HG02885 (cell line): ENCODE results near the gene DLG2.

Experiments
- ATAC-seq: cut with Tn5 transposase; IDR thresholded peaks from one replicate; pipeline ENCODE4 v1.9.1; 2021; ENCODE audit warnings: mild to moderate bottlenecking; ENCODE audit not compliant: unreplicated experiment, poor library complexity

DLG2 gene

DNA sequence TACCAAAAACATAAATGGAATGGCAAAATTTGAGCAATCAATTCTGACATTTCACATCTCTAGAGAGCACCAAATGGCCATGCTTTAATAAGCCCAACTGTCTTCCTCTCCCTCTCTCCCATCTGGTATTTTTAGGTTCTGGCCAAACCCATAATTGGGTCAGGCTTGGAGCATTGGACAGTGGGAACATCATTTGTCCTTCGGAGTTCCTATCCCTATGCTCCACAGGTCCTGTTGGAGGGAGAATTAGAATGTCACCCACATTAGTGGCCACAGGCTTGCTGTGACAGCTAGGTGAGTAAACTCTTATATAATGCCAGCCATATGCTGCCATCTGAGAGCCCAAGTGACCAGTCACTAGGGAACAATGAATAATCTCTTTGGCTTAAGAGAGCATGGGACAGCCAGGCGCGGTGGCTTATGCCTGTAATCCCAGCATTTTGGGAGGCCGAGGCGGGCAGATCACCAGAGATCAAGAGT, 2090.0 kb downstream of the DLG2 start:
- no peak for ATAC-seq

DNA sequence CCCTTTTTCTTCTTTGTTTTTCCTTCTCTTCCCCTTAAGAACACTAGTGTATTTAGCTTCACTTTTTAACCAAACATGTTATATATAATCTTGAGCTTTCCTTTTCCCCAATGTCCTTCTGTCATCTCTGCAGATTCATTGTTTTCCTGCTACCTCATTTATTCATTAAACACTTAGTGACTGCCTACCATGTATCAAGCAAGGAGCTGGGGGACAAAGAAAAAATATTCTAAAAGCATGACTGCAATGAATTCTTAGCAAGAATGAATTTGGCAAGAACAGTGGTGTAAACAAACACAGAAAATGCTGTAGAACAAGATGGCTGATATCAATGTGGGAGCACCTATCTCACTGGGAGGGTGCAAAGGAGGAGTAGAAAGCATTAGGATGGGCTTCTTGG, 2094.0 kb downstream of the DLG2 start:
- no peak for ATAC-seq

DNA sequence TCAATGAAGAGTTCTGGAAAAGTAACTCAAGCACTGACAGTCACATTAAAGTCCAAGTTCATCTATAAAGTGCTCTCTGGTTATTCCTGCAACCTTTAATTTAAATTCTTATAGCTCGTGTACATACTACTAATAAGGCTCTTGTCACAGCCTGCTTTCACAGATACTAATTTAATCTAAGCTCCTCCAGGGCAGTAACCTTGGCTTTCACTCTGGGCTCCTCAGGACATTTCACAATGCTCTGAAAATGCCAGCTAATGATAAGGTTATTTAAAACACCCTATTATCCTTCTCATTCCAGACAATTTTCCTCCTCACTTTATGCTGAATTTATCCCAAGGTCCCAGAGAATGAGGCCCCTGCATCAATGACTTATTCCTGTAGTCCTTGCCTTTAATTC, 2098.3 kb downstream of the DLG2 start:
- ATAC-seq: no peak

DNA sequence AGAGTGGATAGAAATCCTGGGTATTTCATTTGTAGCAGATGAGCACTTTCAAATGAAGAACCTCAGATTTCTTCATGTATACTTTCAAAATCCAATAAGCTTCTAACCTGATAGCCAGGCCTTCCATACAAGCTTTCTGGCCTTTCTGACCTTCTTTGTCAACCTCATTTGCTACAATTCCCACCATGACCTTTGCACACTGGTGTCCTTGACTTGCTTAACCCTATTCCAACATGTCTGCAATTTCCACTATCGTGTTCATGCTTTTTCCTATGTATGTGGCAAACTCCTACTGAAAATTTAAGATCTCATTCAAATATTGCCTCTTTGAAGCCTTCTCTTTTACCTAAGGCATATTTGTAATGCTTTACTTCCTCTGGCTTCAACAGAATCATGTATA, 2098.9 kb downstream of the DLG2 start:
- ATAC-seq: no peak

DNA sequence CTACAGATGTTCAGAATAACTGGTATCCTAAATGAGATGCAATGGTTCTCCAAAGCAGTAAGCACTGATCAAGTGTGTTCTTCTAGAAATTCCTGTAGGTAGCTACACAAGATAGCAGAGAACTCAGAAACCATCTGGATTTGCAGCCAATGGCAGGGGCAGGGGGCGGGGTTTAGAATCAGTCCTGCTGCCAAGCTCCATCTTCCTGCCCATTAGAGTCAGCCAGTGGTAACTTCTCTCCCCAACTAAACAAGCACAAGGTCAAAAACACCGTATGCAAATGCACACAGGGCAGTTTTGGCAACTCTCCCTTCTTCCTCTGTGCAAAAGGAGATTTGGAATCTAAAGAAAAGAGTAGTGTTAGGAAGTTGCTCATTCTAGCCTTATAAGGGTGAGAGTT, 2103.5 kb downstream of the DLG2 start:
- ATAC-seq: no peak

DNA sequence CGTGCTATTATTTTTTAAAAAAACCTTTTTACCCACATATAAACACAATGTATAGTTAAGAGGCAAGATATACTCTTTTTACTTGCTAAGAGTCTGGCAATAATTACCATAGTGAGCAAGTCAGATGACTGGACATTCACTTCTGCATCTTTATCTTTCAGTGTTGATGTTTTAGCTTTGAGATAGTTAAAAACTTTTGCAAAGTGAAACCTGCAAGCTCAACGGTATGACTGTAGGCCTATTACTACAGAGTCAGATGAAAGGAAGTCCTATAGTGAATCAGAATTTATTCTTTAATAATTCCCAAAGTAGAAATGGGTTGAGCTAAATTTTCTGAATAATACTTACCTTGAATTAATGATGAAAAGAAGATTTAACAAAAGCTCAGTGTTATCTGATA, 2104.2 kb downstream of the DLG2 start:
- no peak for ATAC-seq

DNA sequence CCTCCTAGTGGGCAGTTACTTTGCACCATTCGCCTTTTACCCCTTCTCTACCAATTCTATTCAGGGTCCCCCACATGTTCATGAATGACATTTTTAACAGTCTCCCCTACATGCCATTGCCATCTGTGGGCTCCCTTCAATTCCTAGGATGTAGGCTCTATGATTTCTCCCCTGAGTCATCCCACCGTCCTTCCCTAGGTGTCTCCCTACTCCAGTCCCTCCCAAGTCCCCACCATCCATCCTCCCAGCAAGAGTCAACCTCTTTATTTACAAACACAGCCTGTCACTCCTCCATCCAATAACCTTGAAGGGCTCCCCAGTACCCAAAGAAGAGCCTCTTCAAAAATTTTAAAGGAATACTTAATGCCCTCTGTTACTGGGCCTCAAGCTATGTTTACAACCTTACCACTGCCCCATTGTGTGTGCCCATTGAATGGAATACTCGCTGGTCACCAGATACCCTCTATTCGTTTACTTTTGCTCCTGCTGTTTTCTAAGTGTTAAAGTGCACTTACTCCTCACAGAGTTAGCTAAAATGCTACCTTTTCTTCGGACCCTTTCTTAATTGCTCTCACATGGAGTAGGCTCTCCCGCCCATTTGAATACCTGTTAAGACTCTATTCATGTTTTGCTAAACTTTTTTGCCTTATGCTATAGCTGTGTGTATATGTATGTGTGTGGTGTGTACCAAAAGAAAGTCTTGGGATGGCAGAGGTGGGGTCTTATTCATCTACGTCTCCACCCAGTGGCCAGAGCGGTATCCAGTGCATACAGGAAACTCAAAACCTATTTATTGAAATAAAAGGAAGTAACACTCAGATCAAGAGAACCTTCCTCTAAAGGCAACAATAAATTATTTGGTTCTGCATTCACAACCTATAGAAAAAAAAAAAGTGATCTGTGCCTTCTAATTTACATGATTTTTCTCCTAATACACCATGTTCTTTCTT, 2105.2 kb downstream of the DLG2 start:
- no peak for ATAC-seq

DNA sequence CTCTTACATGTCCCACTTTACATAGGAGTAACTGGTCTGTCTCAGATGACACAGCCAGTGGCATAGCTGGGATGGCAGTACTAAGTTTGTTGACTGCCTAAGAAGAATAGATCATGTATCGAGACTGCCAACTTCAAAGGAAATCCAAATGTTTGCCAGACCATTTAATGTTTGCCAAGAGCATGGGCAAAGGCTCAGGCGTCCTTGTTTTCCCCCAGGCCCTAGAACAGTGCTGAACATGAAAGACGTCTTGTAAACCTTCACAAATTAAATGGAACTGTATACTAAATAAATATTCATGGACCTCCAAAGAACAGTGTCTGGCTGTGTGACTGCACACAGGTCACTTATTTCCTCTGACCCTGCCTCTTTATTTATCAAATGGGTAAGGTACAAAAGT, 2106.3 kb downstream of the DLG2 start:
- ATAC-seq: no peak

DNA sequence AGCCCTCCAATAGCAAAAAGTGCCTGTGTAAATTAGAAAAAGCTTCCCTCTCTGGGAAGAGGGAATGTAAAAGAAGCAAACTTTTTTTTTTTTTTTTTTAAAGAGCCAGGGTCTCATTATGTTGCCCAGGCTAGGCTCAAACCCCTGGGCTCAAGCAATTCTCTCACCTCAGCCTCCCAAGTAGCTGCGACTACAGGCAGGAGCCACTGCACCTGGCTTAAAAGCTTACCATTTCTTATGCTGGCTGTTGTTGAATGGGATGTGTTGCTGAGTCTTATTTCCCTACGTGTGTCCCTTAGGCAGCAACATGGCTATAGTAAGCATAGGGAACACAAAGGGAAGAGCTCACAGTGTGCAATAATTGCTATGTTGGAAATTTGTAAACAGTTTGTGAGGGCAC, 2115.5 kb downstream of the DLG2 start:
- ATAC-seq: no peak

DNA sequence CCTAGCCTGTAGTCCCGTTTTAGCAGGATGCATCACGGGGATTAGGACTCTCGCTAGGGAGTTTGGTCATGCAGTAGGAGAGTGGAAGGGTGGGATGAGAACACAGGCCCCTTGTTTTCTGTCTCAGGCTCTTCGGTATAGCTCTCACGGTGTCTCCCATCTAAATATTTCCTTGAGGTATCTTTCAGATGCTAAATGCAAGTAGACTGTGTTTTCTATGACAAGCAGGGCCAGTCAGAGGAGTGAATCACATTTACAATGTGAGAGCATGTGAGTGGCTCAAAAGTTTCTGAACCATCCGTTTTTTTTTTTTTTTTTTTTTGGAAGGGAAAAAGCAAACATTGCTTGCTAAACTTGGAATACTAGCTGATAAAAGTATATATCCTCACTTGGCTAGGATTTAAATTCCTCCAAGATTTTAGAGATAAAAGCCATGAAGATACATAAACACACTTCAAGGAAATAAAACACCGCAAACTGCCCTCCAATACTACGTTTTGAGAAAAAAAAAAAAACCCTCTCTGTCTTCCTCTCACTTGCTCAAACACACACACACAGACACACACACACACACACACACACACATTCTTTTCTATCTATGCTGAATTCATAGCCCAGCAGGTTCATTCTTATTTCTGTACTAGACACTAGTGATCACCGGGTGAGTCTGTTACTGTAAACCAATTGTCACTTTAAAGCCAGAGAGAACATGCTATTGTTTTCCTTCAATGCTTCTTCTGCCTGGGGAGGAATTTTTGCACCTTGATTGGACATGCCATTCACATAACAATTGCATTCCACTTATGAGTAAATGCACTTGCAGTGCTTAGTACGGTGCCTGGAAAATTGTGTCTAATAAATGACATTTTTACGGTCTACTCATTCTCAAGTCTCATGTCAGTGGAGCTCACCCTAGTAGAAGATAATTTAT, 2116.3 kb downstream of the DLG2 start:
- ATAC-seq: no peak

DNA sequence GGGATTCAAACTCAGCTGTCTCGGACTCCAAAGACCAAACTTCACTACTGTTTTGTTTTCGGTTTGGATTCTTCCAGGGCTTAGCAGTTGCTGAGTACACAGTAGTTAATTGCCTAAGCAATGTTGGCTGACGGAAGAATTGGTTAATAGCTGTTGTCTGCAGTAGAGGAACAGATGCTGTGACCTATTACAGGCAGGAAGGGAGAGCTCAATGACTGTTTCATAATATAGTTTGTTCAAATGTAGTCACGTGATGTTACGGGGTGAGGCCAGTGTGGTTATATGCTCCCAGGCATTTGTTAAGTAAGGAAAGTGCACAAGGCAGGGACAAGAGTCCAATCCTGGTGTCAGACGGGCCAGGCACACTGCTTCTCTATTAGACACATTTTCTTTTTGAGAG, 2118.3 kb downstream of the DLG2 start:
- no peak for ATAC-seq

DNA sequence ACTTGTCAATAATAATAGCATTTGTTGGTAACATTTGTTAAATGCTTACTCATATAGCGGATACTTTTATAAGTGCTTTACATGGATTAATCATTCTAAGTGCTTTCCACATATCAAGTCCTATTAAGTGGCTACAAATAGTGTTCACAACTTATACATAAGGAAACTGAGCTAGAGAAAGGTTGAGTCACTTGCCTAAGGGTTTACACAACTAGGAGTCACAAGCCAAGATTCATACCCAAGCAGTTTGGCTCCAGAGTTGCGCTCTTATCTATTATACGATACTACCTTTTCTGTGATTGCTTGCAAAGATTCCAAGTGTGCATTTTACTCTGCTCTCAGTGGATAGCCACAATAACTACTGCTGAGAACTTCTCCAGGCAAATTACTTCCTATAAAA, 2125.1 kb downstream of the DLG2 start:
- ATAC-seq: no peak

DNA sequence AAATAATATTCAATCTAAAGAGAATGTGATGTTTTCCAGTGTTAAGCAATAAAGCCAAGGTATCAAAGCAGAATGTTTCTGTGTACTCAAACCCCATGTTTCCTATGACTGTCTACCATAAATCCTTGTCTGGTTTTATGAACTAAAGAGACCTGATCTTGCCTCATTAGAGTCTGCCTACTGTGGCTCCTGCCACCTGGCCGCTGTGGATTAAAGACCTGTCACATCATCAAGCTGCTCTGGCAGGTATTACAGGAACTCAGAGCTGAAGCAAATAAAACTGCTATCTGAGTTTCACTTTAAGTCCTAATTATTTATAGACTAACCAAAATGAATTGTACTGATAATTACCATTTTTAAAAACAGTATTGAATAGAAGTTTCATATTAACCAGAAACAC, 2133.2 kb downstream of the DLG2 start:
- no peak for ATAC-seq

DNA sequence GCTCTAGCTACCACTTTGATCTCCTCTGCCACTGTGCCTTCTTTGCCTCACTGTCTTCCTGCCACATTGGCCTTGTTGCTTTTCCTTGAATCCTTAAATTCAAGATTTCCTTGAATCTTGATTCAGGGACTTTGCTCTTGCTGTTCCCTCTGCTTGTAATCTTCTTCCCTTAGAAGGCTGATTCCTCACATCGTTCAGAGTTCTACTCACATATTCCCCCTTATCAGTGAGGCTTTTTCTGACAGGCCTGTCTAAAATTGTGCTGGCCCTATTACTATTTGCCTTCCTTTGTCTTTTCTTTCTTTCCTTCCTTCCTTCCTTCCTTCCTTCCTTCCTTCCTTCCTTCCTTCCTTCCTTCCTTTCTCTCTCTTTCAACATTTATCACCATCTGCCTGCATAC, 2134.1 kb downstream of the DLG2 start:
- no peak for ATAC-seq

DNA sequence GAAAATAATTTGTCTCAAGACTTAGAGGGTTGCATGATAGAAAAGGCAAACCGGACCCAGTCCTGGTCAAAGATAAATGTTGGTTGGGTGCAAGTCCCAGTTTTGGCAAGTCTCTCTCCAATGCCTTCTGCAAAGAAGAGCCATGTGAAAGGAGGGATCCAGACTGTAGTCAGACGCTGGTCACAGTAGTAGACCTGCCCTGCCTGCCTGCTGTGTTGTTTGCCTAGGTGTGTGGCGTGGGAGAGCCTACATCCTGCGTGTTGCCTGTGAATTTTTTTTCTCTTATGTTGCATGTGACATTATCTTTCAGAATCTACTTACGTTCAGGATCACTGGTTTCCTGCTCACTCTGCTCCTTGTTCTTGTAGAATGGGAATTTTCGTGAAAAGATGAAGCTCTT, 2143.3 kb downstream of the DLG2 start:
- ATAC-seq: no peak

DNA sequence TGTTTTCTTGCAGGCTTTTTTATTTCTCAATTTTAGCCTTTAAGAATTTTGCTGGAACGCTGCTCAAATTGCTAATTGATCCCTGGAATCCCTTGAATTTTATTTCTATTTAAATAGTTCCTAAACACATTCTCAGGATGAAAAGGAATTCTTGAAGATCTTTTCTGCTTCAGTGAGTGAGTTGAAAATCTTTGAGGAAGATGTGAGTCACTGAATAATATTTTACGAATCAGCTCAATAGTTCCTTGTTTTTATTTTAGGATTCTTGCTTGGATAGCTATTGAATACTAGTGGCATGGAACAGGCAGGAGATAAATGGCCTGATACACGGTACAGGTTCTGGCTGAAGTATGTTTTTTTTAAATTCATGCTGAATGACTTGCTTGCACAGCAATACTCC, 2146.3 kb downstream of the DLG2 start:
- ATAC-seq: no peak

DNA sequence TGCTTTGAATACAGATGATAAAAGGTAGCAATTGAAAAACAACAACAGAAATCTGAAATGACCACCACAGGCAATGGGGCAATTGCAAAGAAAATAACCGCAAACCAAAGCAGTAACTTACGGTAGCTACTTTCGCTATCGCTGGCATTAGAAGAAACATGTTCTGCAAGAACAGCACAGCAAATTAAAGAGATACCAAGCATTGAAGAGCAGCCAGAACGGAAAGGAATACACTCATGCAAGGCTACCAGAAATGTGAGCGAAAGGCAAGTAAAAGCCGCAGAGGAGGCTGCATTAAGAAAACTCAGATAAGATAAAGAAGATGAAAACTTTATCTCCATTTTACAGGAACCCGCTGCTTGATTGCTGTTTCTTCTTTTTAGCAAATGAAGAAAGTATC, 2146.9 kb downstream of the DLG2 start:
- ATAC-seq: no peak

DNA sequence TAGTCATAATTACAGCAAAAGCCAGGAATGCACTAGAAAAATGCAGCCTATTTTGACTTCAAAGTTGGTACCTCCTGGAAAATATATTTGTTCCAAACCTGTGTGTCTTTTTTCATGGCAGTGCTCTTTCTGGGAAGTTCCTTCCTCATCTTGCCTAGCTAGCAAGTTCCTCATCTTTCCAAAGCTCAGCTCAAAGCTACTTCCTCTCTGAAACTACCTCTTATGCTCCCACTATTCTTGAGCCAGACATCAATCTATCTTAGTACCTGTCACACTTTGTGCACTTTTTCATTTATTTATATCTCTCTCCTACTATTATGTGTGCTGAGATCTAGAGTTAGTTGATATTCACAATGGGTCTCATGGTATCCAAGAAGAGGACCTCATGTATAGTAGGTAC, 2149.4 kb downstream of the DLG2 start:
- ATAC-seq: no peak

DNA sequence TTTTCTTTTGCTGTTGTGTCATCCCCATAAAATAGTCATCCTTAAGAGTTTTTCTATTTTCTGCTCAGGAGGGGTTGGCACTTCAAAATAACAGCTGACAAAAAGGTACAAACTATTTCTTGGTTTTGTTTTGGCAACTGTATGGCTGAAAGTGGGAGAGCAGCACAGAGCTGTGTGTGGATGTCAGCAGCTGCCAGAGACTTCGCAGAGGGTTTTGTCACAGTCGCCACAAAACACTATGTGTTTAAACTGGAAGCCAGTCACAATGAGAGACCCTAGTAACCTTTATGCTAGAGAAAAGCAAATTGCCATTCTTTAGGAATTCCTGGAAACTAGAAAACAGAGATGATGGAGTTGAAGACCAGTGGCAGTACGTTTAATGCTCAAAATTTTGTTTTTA, 2151.4 kb downstream of the DLG2 start:
- no peak for ATAC-seq

DNA sequence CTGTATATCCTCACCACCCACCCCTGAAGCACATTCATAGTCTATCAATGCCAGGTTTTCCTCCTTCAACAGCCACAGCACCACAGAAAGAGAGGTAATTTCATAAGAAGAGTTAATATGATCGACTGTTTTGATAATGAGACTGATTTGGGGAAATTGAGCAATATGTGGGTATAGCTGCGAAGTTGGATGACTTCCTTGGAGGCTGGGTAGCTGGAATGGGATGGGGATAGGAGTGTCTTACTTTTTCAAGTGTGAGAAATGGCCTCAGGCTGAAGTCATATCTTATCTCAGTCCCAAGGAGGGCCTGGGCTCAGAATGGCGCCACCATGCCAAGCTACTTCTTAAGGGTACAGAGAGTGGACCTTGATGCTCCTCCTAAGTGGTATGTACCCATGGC, 2153.4 kb downstream of the DLG2 start:
- ATAC-seq: no peak

DNA sequence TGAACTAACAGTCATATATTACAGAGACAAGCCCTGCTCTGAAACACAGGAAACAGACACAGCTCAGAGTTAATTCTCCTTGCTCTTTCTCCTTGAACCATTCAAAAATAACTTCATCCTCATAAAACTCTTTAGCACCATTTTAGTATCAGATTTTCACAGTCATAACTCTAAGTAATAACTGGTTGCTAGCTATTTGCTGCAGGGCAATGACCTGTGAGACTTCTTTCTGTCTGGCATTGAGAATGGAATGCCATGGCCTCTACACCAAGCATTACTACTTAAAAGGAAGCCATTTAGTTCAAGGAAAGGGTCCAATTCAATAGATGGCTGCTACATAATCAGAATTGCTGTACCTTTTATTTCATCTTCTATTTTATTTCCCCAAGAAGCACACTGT, 2154.3 kb downstream of the DLG2 start:
- no peak for ATAC-seq
